ENCODE results near the gene PATJ.

- TF ChIP-seq CTCF (IDR thresholded peaks at IDR 0.05) (no peak), POLR2A (IDR thresholded peaks at IDR 0.05) (no peak), POLR2AphosphoS5 (IDR thresholded peaks at IDR 0.05) (no peak)
These were observed 298.7 kb downstream of the PATJ start for GRCh38 chr1:62040973-62041372.
